Measurements from ENCODE around the gene NWD2. TPM values are rescaled to one million over a fixed set of nuclear protein-coding genes. Genes with fewer than 3 reads are reported as not detected.

NWD2 gene
- total and polyA plus RNA-seq, 10 of the 15 experiments (the other 5 are each of a cell fraction or from before 2014, with no cell fraction given), result not detected

DNA sequence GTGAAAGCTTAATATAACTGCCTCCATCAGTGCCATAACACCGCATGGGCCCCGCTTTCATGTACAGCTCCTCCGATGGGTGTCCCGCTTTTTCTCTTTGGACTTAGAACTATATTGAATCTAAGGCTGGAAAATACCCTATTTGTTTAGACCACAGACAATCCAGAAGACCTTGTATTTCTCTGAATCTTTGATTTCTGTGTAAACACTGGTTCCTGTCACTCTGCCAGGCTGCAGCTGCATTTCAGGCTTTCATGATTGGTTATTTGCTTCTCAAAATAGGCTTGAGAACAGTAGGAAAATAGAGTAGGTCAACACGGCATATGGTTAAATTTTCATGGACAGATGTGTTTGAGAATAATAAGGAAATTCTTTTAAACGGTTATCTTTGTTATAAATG is 80.0 kb downstream of the NWD2 start (continued):
- TF ChIP-seq, protein P1, sequence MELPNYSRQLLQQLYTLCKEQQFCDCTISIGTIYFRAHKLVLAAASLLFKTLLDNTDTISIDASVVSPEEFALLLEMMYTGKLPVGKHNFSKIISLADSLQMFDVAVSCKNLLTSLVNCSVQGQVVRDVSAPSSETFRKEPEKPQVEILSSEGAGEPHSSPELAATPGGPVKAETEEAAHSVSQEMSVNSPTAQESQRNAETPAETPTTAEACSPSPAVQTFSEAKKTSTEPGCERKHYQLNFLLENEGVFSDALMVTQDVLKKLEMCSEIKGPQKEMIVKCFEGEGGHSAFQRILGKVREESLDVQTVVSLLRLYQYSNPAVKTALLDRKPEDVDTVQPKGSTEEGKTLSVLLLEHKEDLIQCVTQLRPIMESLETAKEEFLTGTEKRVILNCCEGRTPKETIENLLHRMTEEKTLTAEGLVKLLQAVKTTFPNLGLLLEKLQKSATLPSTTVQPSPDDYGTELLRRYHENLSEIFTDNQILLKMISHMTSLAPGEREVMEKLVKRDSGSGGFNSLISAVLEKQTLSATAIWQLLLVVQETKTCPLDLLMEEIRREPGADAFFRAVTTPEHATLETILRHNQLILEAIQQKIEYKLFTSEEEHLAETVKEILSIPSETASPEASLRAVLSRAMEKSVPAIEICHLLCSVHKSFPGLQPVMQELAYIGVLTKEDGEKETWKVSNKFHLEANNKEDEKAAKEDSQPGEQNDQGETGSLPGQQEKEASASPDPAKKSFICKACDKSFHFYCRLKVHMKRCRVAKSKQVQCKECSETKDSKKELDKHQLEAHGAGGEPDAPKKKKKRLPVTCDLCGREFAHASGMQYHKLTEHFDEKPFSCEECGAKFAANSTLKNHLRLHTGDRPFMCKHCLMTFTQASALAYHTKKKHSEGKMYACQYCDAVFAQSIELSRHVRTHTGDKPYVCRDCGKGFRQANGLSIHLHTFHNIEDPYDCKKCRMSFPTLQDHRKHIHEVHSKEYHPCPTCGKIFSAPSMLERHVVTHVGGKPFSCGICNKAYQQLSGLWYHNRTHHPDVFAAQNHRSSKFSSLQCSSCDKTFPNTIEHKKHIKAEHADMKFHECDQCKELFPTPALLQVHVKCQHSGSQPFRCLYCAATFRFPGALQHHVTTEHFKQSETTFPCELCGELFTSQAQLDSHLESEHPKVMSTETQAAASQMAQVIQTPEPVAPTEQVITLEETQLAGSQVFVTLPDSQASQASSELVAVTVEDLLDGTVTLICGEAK (IDR thresholded peaks at IDR 0.05; ENCODE audit: borderline replicate concordance), result no peak
- TF ChIP-seq NRF1 (conservative IDR thresholded peaks at IDR 0.05; ENCODE audit: low read depth, low read length) (no peak), SMAD1 (IDR thresholded peaks at IDR 0.05; ENCODE audit: low read depth, partially characterized antibody) (no peak), RBBP5 (conservative IDR thresholded peaks at IDR 0.05) (no peak), CREM (IDR thresholded peaks at IDR 0.05; ENCODE audit: low read depth) (no peak), TARDBP (IDR thresholded peaks at IDR 0.05; ENCODE audit: borderline replicate concordance) (no peak), TBL1XR1 (IDR thresholded peaks at IDR 0.05; ENCODE audit: low read depth, low read length) (no peak), POU2F2 (IDR thresholded peaks at IDR 0.05; ENCODE audit: borderline replicate concordance, low read depth, low read length) (no peak), BHLHE40 (IDR thresholded peaks at IDR 0.05; ENCODE audit: borderline replicate concordance in 1 of 2, low read depth in 2 of 2, low read length in 1 of 2) (no peak), SMC3 (IDR thresholded peaks at IDR 0.05; ENCODE audit: borderline replicate concordance, low read length) (no peak), MXI1 (IDR thresholded peaks at IDR 0.05; ENCODE audit: low read depth, low read length) (no peak), ASH2L (IDR thresholded peaks at IDR 0.05; ENCODE audit: borderline replicate concordance, low read depth) (no peak)
